ENCODE results near the gene FRMD8. TPM values are rescaled to one million over a fixed set of nuclear protein-coding genes. Genes with fewer than 3 reads are reported as not detected.

The FRMD8 gene
- total and polyA plus RNA-seq, 9 of the 15 experiments (the other 6 are each of a cell fraction or from before 2014, with no cell fraction given): 4.5 to 54.5 (median 15.8) TPM

GRCh38 chr11:65386307-65387140 is at the start of gene FRMD8 (continued):
- TF ChIP-seq HOXB6 (CRISPR knock-in tag; IDR thresholded peaks at IDR 0.05; ENCODE audit: borderline replicate concordance): no peak
- no peak for TF ChIP-seq ZBED1 (IDR thresholded peaks at IDR 0.05)
- TF ChIP-seq ZNF696 (CRISPR knock-in tag; conservative IDR thresholded peaks at IDR 0.05): no peak
- TF ChIP-seq WHSC1 (IDR thresholded peaks at IDR 0.05; ENCODE audit: low read length): no peak
- no peak for TF ChIP-seq CHD2 (IDR thresholded peaks at IDR 0.05; ENCODE audit: low read depth, low read length)
- TF ChIP-seq ZFX (CRISPR knock-in tag; IDR thresholded peaks at IDR 0.05): peak; percentile 77
- no peak for TF ChIP-seq ADNP (tag; IDR thresholded peaks at IDR 0.05)
- TF ChIP-seq SIRT6 (IDR thresholded peaks at IDR 0.05; ENCODE audit: low read depth, low read length): no peak
- TF ChIP-seq, protein P1, sequence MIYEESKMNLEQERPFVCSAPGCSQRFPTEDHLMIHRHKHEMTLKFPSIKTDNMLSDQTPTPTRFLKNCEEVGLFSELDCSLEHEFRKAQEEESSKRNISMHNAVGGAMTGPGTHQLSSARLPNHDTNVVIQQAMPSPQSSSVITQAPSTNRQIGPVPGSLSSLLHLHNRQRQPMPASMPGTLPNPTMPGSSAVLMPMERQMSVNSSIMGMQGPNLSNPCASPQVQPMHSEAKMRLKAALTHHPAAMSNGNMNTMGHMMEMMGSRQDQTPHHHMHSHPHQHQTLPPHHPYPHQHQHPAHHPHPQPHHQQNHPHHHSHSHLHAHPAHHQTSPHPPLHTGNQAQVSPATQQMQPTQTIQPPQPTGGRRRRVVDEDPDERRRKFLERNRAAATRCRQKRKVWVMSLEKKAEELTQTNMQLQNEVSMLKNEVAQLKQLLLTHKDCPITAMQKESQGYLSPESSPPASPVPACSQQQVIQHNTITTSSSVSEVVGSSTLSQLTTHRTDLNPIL (CRISPR knock-in tag; IDR thresholded peaks at IDR 0.05): no peak
- peak; percentile 79; the same call in 1 of the 2 replicates for TF ChIP-seq EP400 (IDR thresholded peaks at IDR 0.05)
- TF ChIP-seq ZNF280B (CRISPR knock-in tag; IDR thresholded peaks at IDR 0.05): no peak
- no peak for TF ChIP-seq TRIM28 (IDR thresholded peaks at IDR 0.05)
- no peak for TF ChIP-seq MBD1 (CRISPR knock-in tag; IDR thresholded peaks at IDR 0.05)
- TF ChIP-seq CUX1 (CRISPR knock-in tag; IDR thresholded peaks at IDR 0.05): no peak; the same call in 1 of the 2 replicates
- no peak for TF ChIP-seq CREB3L1 (IDR thresholded peaks at IDR 0.05; ENCODE audit: borderline replicate concordance, low read depth)
- TF ChIP-seq GABPB1 (CRISPR knock-in tag; IDR thresholded peaks at IDR 0.05): peak; percentile 46; the same call in 1 of the 2 replicates

All from K562 (cell line).